ENCODE measurements around the gene PPP1R9B.

The PPP1R9B gene

DNA sequence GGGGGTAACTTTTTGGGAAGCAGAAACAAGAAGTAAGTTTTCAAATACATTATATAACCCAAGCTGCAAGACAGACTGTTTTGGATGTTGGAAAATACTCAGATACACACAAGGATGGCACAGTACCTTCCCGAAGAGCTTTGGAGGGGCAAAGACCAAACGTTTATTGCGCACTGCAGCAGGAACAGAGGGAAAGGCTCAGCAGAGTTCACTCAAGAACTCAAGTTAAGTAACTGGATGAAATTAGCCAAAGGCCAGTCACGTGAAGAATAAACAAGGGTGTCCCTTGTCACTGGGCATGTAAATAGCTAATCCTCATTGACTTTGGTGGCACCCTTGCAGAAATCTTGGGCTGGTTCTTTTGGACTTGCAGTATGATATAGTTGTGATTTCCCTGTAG is 52.6 kb downstream of the PPP1R9B start:
- no peak for DNase-seq (ENCODE audit: low spot score)
- TF ChIP-seq, protein P1, sequence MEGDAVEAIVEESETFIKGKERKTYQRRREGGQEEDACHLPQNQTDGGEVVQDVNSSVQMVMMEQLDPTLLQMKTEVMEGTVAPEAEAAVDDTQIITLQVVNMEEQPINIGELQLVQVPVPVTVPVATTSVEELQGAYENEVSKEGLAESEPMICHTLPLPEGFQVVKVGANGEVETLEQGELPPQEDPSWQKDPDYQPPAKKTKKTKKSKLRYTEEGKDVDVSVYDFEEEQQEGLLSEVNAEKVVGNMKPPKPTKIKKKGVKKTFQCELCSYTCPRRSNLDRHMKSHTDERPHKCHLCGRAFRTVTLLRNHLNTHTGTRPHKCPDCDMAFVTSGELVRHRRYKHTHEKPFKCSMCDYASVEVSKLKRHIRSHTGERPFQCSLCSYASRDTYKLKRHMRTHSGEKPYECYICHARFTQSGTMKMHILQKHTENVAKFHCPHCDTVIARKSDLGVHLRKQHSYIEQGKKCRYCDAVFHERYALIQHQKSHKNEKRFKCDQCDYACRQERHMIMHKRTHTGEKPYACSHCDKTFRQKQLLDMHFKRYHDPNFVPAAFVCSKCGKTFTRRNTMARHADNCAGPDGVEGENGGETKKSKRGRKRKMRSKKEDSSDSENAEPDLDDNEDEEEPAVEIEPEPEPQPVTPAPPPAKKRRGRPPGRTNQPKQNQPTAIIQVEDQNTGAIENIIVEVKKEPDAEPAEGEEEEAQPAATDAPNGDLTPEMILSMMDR (IDR thresholded peaks at IDR 0.05), result no peak
- Histone ChIP-seq H3K4me3 (no peak overlapping the region), H3K27ac (no peak overlapping the region)

- Histone ChIP-seq H3K27ac (no peak overlapping the region), H3K4me3 (no peak overlapping the region)
- no peak for DNase-seq (ENCODE audit: low spot score)
- TF ChIP-seq, protein P1 (IDR thresholded peaks at IDR 0.05), result no peak
Observed at GRCh38 chr17:50097455-50097854, 53.0 kb downstream of the PPP1R9B start.

- Histone ChIP-seq H3K27ac (peak overlapping the region; percentile 85 to 97), H3K4me3 (peak overlapping the region; percentile 97)
- no peak for DNase-seq (ENCODE audit: low spot score)
- TF ChIP-seq, protein P1 (IDR thresholded peaks at IDR 0.05), result no peak
Observed at GRCh38 chr17:50096758-50097157, 53.7 kb downstream of the PPP1R9B start.

DNA sequence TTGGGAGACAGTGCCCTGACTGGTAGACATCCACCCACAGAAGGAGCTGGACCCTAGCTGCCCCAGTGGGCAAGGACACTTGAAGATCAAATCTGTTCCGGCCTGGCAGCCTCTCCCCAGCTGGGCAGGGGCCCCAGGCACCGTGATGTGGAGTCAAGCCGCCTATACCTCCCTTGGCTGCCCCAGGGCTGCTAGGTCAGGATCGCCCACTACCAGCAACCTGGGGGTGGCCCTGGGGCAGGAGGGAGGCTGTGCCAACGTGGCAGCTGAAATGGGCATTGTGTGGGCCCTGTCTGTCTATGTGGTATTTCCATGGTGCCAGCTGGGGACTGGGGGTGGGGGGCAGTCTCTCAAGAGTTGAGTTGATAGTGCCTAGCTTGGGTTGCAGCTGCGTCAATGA is 54.4 kb downstream of the PPP1R9B start:
- peak overlapping the region; percentile 85 to 97 for H3K27ac ChIP-seq
- DNase-seq (ENCODE audit: low spot score), result no peak
- TF ChIP-seq, protein P1 (IDR thresholded peaks at IDR 0.05), result no peak
- H3K4me3 ChIP-seq, result peak overlapping the region; percentile 97

GRCh38 chr17:50095626-50096037 is 54.8 kb downstream of the PPP1R9B start:
- peak overlapping the region; percentile 85 to 97 for H3K27ac ChIP-seq
- TF ChIP-seq, protein P1 (IDR thresholded peaks at IDR 0.05), result no peak
- peak overlapping the region; percentile 97 for H3K4me3 ChIP-seq
- no peak for DNase-seq (ENCODE audit: low spot score)

GRCh38 chr17:50094753-50095619 is 55.5 kb downstream of the PPP1R9B start, which contains the start of gene PDK2:
PDK2 (plus strand) TSS chr17:50095351; CDS start chr17:50095436, 85 bp downstream.
- Histone ChIP-seq H3K4me3 (peak within 1 kb of the TSS; percentile 97), H3K27ac (peak within 1 kb of the TSS; percentile 85 to 97)
- DNase-seq (ENCODE audit: low spot score), result peak; percentile 96
- TF ChIP-seq, protein P1 (IDR thresholded peaks at IDR 0.05), result no peak
